Chondrocyte (in vitro differentiated cells): ENCODE data around the gene PLAC9. TPM values are rescaled to one million over a fixed set of nuclear protein-coding genes. Genes with fewer than 3 reads are reported as not detected.

ENCODE experiments used
- DNase-seq: peaks from one replicate; pipeline ENCODE4 v3.0.0; 2021; ENCODE audit warnings: mixed read lengths, low spot score
- H3K27ac Mint-ChIP-seq: one replicate; pipeline ENCODE4 v1.8.0; 2021; ENCODE audit warnings: mild to moderate bottlenecking, moderate library complexity, mixed read lengths; ENCODE audit not compliant: unreplicated experiment
- H3K27me3 Mint-ChIP-seq: 2 replicates; pipeline ENCODE4 v1.8.0; 2021; ENCODE audit warnings: low read depth, mixed read lengths
- H3K36me3 Mint-ChIP-seq: 2 replicates; pipeline ENCODE4 v1.8.0; 2021; ENCODE audit warnings: low read depth, mixed read lengths
- H3K4me1 Mint-ChIP-seq: 2 replicates; pipeline ENCODE4 v1.8.0; 2021; ENCODE audit warnings: low read depth, mild to moderate bottlenecking, mixed read lengths
- H3K4me3 Mint-ChIP-seq: one replicate; pipeline ENCODE4 v1.8.0; 2021; ENCODE audit warnings: mild to moderate bottlenecking, moderate library complexity, mixed read lengths; ENCODE audit not compliant: unreplicated experiment
- H3K9me3 Mint-ChIP-seq: 2 replicates; pipeline ENCODE4 v1.8.0; 2021; ENCODE audit warnings: low read depth, mixed read lengths
- CTCF ChIP-seq: fragments of 200-600 bp; sonication (generic); IDR thresholded peaks from 2 replicates; pipeline ENCODE4 v1.5.0; 2021; ENCODE audit warnings: antibody characterized with exemption, mild to moderate bottlenecking, moderate library complexity
- total RNA-seq: library from RNA; stranded (reverse); gene quantifications from 3 replicates; pipeline ENCODE4 v1.2.1, GENCODE V29; 2021

The PLAC9 gene
- total RNA-seq, 1 donor from 2014 or later = 193 TPM

- H3K4me1 Mint-ChIP-seq = peaks cover 34% of the 10 kb centered on the region
- DNase-seq = no peak
- H3K4me3 Mint-ChIP-seq = no peak overlapping the region
- no peak overlapping the region for H3K27ac Mint-ChIP-seq
- peaks cover 12% of the 10 kb centered on the region for H3K9me3 Mint-ChIP-seq
- H3K27me3 Mint-ChIP-seq = no peaks in the 10 kb centered on the region
- H3K36me3 Mint-ChIP-seq = peaks cover 6% of the 10 kb centered on the region
- no peak for TF ChIP-seq CTCF
Observed at GRCh38 chr10:80192553-80192952, 60.0 kb downstream of the PLAC9 start.

- no peak for TF ChIP-seq CTCF
- H3K9me3 Mint-ChIP-seq = peaks cover 12% of the 10 kb centered on the region
- H3K27ac Mint-ChIP-seq = peak overlapping the region; percentile 41
- H3K4me1 Mint-ChIP-seq = peaks cover 46% of the 10 kb centered on the region
- H3K4me3 Mint-ChIP-seq = no peak overlapping the region
- no peak for DNase-seq
- peaks cover 6% of the 10 kb centered on the region for H3K36me3 Mint-ChIP-seq
- no peaks in the 10 kb centered on the region for H3K27me3 Mint-ChIP-seq
Observed at GRCh38 chr10:80194373-80195045, 62.0 kb downstream of the PLAC9 start.

Other genes with a start within 250 kb of the PLAC9 start
- gene SFTPD, start 183.6 kb upstream of the PLAC9 start, total RNA-seq = 0.64 to 1.6 TPM (median 0.65 TPM) in 3 replicates
- 18.2 to 19.6 TPM (median 18.9 TPM) in 3 replicates for gene TMEM254, start 54.1 kb upstream of the PLAC9 start, total RNA-seq
- 98.0 to 139 TPM (median 133 TPM) in 3 replicates for gene ANXA11, start 72.8 kb downstream of the PLAC9 start, total RNA-seq
- not detected in 3 replicates for gene MAT1A, start 156.9 kb downstream of the PLAC9 start, total RNA-seq
- not detected in 3 replicates for gene DYDC1, start 224.0 kb downstream of the PLAC9 start, total RNA-seq
- gene DYDC2, start 224.1 kb downstream of the PLAC9 start, total RNA-seq = not detected in 3 replicates